H1 (cell line): ENCODE data around the gene PRKCA. TPM values are rescaled to one million over a fixed set of nuclear protein-coding genes. Genes with fewer than 3 reads are reported as not detected.

Experiments used
- CTCF ChIA-PET: fragments of 300-600 bp; sonication (Branson Sonifier 250); formaldehyde crosslinking; loops from one replicate; lab custom pipeline; 2021; ENCODE audit not compliant: partially characterized antibody; lab: Charles Lee
- POLR2A ChIA-PET: fragments of 300-600 bp; sonication (Branson Sonifier 250); formaldehyde crosslinking; loops from one replicate; lab custom pipeline; 2021; ENCODE audit warnings: inconsistent platforms; ENCODE audit not compliant: partially characterized antibody; lab: Charles Lee
- DNase-seq, 2 experiments: peaks; one replicate each; pipeline versions ENCODE4 v3.0.0 to v3.0.0-alpha.2; 2010 to 2022; ENCODE audit warnings: low spot score in 2 of 2, low read depth in 1 of 2, mixed read lengths in 1 of 2
- FAIRE-seq: peaks from 2 replicates; lab custom pipeline; 2011; peaks lifted over from hg19 to GRCh38; lab: Jason Lieb, UNC
- H2AFZ ChIP-seq: 2 replicates; pipeline ENCODE4 v1.8.1; 2012; ENCODE audit warnings: low read length, inconsistent platforms
- H2AK5ac ChIP-seq: 2 replicates; pipeline ENCODE4 v1.6.1; 2013; ENCODE audit warnings: low read depth, low read length
- H2BK120ac ChIP-seq: replicated peaks from 2 replicates; pipeline ENCODE3; 2013; ENCODE audit warnings: low read depth, low read length, inconsistent platforms
- H2BK12ac ChIP-seq: 2 replicates; pipeline ENCODE4 v1.6.1; 2013; ENCODE audit warnings: low read depth, low read length
- H2BK15ac ChIP-seq: 2 replicates; pipeline ENCODE4 v1.6.1; 2013; ENCODE audit warnings: low read length
- H2BK20ac ChIP-seq: 2 replicates; pipeline ENCODE4 v1.6.1; 2013; ENCODE audit warnings: low read length
- H2BK5ac ChIP-seq: 2 replicates; pipeline ENCODE4 v1.6.1; 2013; ENCODE audit warnings: low read depth, low read length
- H3K14ac ChIP-seq: 2 replicates; pipeline ENCODE4 v1.6.1; 2013; ENCODE audit warnings: inconsistent platforms; ENCODE audit not compliant: insufficient read length
- H3K18ac ChIP-seq: 2 replicates; pipeline ENCODE4 v1.6.1; 2013; ENCODE audit warnings: low read length; ENCODE audit errors: extremely low read depth
- H3K23ac ChIP-seq: 2 replicates; pipeline ENCODE4 v1.6.1; 2013; ENCODE audit warnings: inconsistent platforms; ENCODE audit not compliant: insufficient read length
- H3K23me2 ChIP-seq: 2 replicates; pipeline ENCODE4 v1.6.1; 2013; ENCODE audit warnings: low read depth, low read length
- H3K27ac ChIP-seq: 2 replicates; pipeline ENCODE4 v1.6.1; 2011; ENCODE audit warnings: low read depth, low read length, inconsistent platforms
- H3K27me3 ChIP-seq, 4 experiments: replicated peaks in 1 of 4; 1 replicate in 1 of 4; 2 replicates in 3 of 4; pipeline versions ENCODE4 v1.6.1 to v1.8.1; 2011 to 2013; ENCODE audit warnings: low read length in 3 of 4, mild to moderate bottlenecking in 3 of 4, inconsistent platforms in 2 of 4, mixed read lengths in 2 of 4, moderate library complexity in 1 of 4; ENCODE audit not compliant: control insufficient read depth in 3 of 4, insufficient read depth in 3 of 4; ENCODE audit errors: extremely low read depth in 1 of 4
- H3K36me3 ChIP-seq, 4 experiments: 2 replicates each; pipeline versions ENCODE4 v1.6.1 to v1.8.1; 2011 to 2013; ENCODE audit warnings: mild to moderate bottlenecking in 4 of 4, low read length in 3 of 4, moderate library complexity in 2 of 4, control low read depth in 1 of 4, inconsistent platforms in 1 of 4; ENCODE audit not compliant: insufficient read depth in 4 of 4, control insufficient read depth in 2 of 4
- H3K4ac ChIP-seq: replicated peaks from 2 replicates; pipeline ENCODE3; 2013; ENCODE audit warnings: low read length, low read depth, mixed read lengths, inconsistent platforms; ENCODE audit not compliant: insufficient read length
- H3K4me1 ChIP-seq, 4 experiments: replicated peaks in 1 of 4; 1 replicate in 1 of 4; 2 replicates in 3 of 4; pipeline versions ENCODE4 v1.6.1 to v1.8.1; 2011 to 2013; ENCODE audit warnings: low read length in 3 of 4, inconsistent platforms in 2 of 4, mixed read lengths in 1 of 4; ENCODE audit not compliant: insufficient read depth in 4 of 4, control insufficient read depth in 3 of 4
- H3K4me2 ChIP-seq, 2 experiments: 2 replicates each; pipeline versions ENCODE4 v1.6.1 to v1.8.1; 2011 to 2013; ENCODE audit warnings: low read depth in 2 of 2, low read length in 2 of 2, control low read depth in 1 of 2, inconsistent platforms in 1 of 2, mild to moderate bottlenecking in 1 of 2; ENCODE audit not compliant: insufficient read depth in 1 of 2
- H3K4me3 ChIP-seq, 4 experiments: fragments of 200-600, 300-600 bp in 1 of 4; sonication (generic), shearing (Covaris generic), sonication (Bioruptor Twin) in 1 of 4; 2 replicates each; pipeline versions ENCODE4 v1.5.1 to v1.8.1; 2011 to 2016; ENCODE audit warnings: low read length in 4 of 4, low read depth in 3 of 4, control low read depth in 2 of 4, inconsistent platforms in 2 of 4, mild to moderate bottlenecking in 2 of 4, mixed read lengths in 1 of 4, moderate library complexity in 1 of 4; ENCODE audit not compliant: insufficient read depth in 2 of 4; ENCODE audit errors: extremely low read depth in 1 of 4
- H3K56ac ChIP-seq: replicated peaks from 2 replicates; pipeline ENCODE3; 2013; ENCODE audit warnings: low read depth, mild to moderate bottlenecking, mixed read lengths, low read length, inconsistent platforms; ENCODE audit not compliant: insufficient read length
- H3K79me1 ChIP-seq: 2 replicates; pipeline ENCODE4 v1.6.1; 2013; ENCODE audit warnings: low read depth, low read length, control low read depth
- H3K79me2 ChIP-seq, 2 experiments: 2 replicates each; pipeline versions ENCODE4 v1.6.1 to v1.8.1; 2012 to 2013; ENCODE audit warnings: low read length in 2 of 2, mild to moderate bottlenecking in 2 of 2, inconsistent platforms in 1 of 2; ENCODE audit not compliant: insufficient read depth in 2 of 2, control insufficient read depth in 1 of 2
- H3K9ac ChIP-seq, 4 experiments: replicated peaks in 1 of 4; 1 replicate in 1 of 4; 2 replicates in 3 of 4; pipeline versions ENCODE4 v1.6.1 to v1.8.1; 2011 to 2013; ENCODE audit warnings: low read depth in 3 of 4, low read length in 3 of 4, control low read depth in 2 of 4, mild to moderate bottlenecking in 2 of 4, moderate library complexity in 2 of 4, inconsistent platforms in 1 of 4; ENCODE audit errors: extremely low read depth in 1 of 4
- H3K9me3 ChIP-seq, 2 experiments: 2 replicates each; pipeline versions ENCODE4 v1.6.1 to v1.8.1; 2012 to 2013; ENCODE audit warnings: mild to moderate bottlenecking in 2 of 2, moderate library complexity in 2 of 2, control low read depth in 1 of 2, inconsistent platforms in 1 of 2, low read depth in 1 of 2, low read length in 1 of 2, mixed read lengths in 1 of 2; ENCODE audit not compliant: insufficient read depth in 2 of 2
- H4K20me1 ChIP-seq, 2 experiments: replicated peaks in 1 of 2; 2 replicates each; pipeline versions ENCODE3 to v1.8.1; 2011 to 2013; ENCODE audit warnings: inconsistent platforms in 2 of 2, low read length in 2 of 2, mild to moderate bottlenecking in 1 of 2; ENCODE audit not compliant: insufficient read depth in 2 of 2, control insufficient read depth in 1 of 2
- H4K5ac ChIP-seq: 2 replicates; pipeline ENCODE4 v1.6.1; 2013; ENCODE audit warnings: low read length, low read depth, mixed read lengths, inconsistent platforms; ENCODE audit not compliant: insufficient read length
- H4K8ac ChIP-seq: 2 replicates; pipeline ENCODE4 v1.8.0; 2013; ENCODE audit warnings: mild to moderate bottlenecking, moderate library complexity, low read length, inconsistent platforms; ENCODE audit not compliant: insufficient read depth; ENCODE audit errors: extremely low read depth
- H4K91ac ChIP-seq: replicated peaks from 2 replicates; pipeline ENCODE3; 2013; ENCODE audit warnings: low read length, mixed read lengths, inconsistent platforms; ENCODE audit not compliant: insufficient read length
- CREB1 ChIP-seq: IDR thresholded peaks from 2 replicates; pipeline ENCODE4 v1.6.1; 2012; ENCODE audit warnings: inconsistent platforms
- EP300 ChIP-seq, 2 experiments: IDR thresholded peaks; 1 replicate in 1 of 2; 2 replicates in 1 of 2; pipeline ENCODE4 v1.6.1; 2011 to 2012; ENCODE audit warnings: low read depth in 2 of 2, low read length in 2 of 2, mild to moderate bottlenecking in 2 of 2, borderline replicate concordance in 1 of 2, inconsistent platforms in 1 of 2, moderate library complexity in 1 of 2
- TEAD4 ChIP-seq: IDR thresholded peaks from 2 replicates; pipeline ENCODE4 v1.6.1; 2012; ENCODE audit warnings: low read depth, low read length, inconsistent platforms, mixed read lengths
- ZNF274 ChIP-seq: IDR thresholded peaks from 2 replicates; pipeline ENCODE4 v1.7.0; 2012; ENCODE audit warnings: low read length, borderline replicate concordance; ENCODE audit errors: extremely low read depth
- WGBS, 2 experiments: shearing (Covaris generic) in 1 of 2; methylation state at CpG; one replicate each; pipeline versions ENCODE4 v1.1.6 to v1.1.7; 2013 to 2015; ENCODE audit warnings: low lambda C conversion rate in 2 of 2, mixed read lengths in 2 of 2, inconsistent platforms in 1 of 2, low coverage in 1 of 2, missing lambda C conversion rate in 1 of 2; ENCODE audit not compliant: insufficient replicate concordance in 2 of 2, insufficient coverage in 1 of 2, insufficient read length in 1 of 2; ENCODE audit errors: extremely low coverage in 1 of 2, missing lambda C conversion rate in 1 of 2; 5-methylcytosine and 5-hydroxymethylcytosine counted together
- polyA plus RNA-seq, 7 experiments: library from polyadenylated mRNA; depleted of rRNA in 3 of 7; stranded (reverse) in 5 of 7; unstranded in 2 of 7; fragments of >200 nt in 5 of 7; fragments of 200-250 nt in 2 of 7; gene quantifications; 1 replicate in 5 of 7; 2 replicates in 1 of 7; 4 replicates in 1 of 7; pipeline versions ENCODE4 v1.2.1 to v1.2.3, GENCODE V29; 2011 to 2013; ENCODE audit warnings: missing spikeins in 2 of 7, mixed read lengths in 2 of 7
- total RNA-seq: library from RNA; stranded (reverse); fragmentation: NEBNext Ultra II Directional; extraction: Animal tissue kit (Norgen Biotek cat#: 25700); gene quantifications from 2 replicates; pipeline ENCODE4 v1.2.1, GENCODE V29; 2021

The PRKCA gene
- total and polyA plus RNA-seq, 2 of the 8 experiments (the other 6 are each of a cell fraction or from before 2014, with no cell fraction given) = 5.8 to 17.8 TPM

GRCh38 chr17:66790501-66791061 is 488.2 kb downstream of the PRKCA start:
- Histone ChIP-seq H3K56ac (no peak overlapping the region), H3K79me1 (no peaks in the 10 kb centered on the region), H3K4ac (no peak overlapping the region), H2BK12ac (no peak overlapping the region), H2BK120ac (no peak overlapping the region), H3K4me3 (no peak overlapping the region), H2AK5ac (no peak overlapping the region), H3K4me2 (no peak overlapping the region), H3K23ac (no peak overlapping the region), H3K4me1 (no peaks in the 10 kb centered on the region; a peak in 1 of 7 replicates), H4K8ac (no peak overlapping the region), H4K91ac (no peak overlapping the region), H3K36me3 (no peaks in the 10 kb centered on the region; a peak in 1 of 8 replicates), H2BK5ac (no peak overlapping the region), H3K18ac (no peak overlapping the region), H3K14ac (no peak overlapping the region), H3K9ac (no peak overlapping the region), H3K27ac (no peak overlapping the region), H3K23me2 (no peaks in the 10 kb centered on the region), H3K27me3 (no peaks in the 10 kb centered on the region)
- CTCF ChIA-PET = interaction anchor here (1.4 to 1.5 kb wide), 2 partner anchors 51 to 63 kb away, joined by 3 read pairs; no protein-coding TSS in a partner anchor
- POLR2A ChIA-PET = no interaction called here
- no peak for DNase-seq
- no peak for FAIRE-seq
- TF ChIP-seq CREB1 = no peak
- no peak for TF ChIP-seq ZNF274
- no peak for TF ChIP-seq EP300 (IDR thresholded peaks at IDR 0.05; ENCODE audit: borderline replicate concordance in 1 of 2, low read depth in 2 of 2, low read length in 2 of 2)
- TF ChIP-seq TEAD4 = no peak
- TF ChIP-seq, all 59 proteins: peak for 0
- H2AFZ ChIP-seq = no peak overlapping the region
- no peaks in the 10 kb centered on the region for H4K20me1 ChIP-seq
- H2BK20ac ChIP-seq = no peak overlapping the region
- H3K79me2 ChIP-seq = no peaks in the 10 kb centered on the region
- H4K5ac ChIP-seq = no peak overlapping the region
- H3K9me3 ChIP-seq = no peaks in the 10 kb centered on the region
- no peak overlapping the region for H2BK15ac ChIP-seq
- 92% methylated on average over 11 of the region's 11 CpGs; no CpG with 5 or more reads in 1 of the 2 experiments for WGBS, 2 experiments
